Smooth muscle cell (in vitro differentiated cells): ENCODE measurements around the gene NBAS. TPM values are rescaled to one million over a fixed set of nuclear protein-coding genes. Genes with fewer than 3 reads are reported as not detected.
A peak's percentile ranks its signal among the peaks of the same experiment; 100 is the strongest.

ENCODE experiments used
- DNase-seq: peaks from one replicate; lab custom pipeline; 2025; ENCODE audit not compliant: unreplicated experiment; lab: John Stamatoyannopoulos, UW
- H2AFZ ChIP-seq: fragments of 200-600 bp; sonication (generic); 2 replicates; pipeline ENCODE4 v1.6.0; 2016; ENCODE audit warnings: antibody characterized with exemption, low read depth, mild to moderate bottlenecking
- H3F3A ChIP-seq: fragments of 200-600 bp; sonication (generic); 2 replicates; pipeline ENCODE4 v1.6.0; 2017; ENCODE audit warnings: antibody characterized with exemption, low read depth
- H3K27ac ChIP-seq: fragments of 200-600 bp; sonication (generic); 2 replicates; pipeline ENCODE4 v1.5.1; 2016; ENCODE audit warnings: low read depth, mild to moderate bottlenecking
- H3K27me3 ChIP-seq: fragments of 200-600 bp; sonication (generic); 2 replicates; pipeline ENCODE4 v1.6.1; 2016; ENCODE audit warnings: low read depth, mild to moderate bottlenecking
- H3K36me3 ChIP-seq: fragments of 200-600 bp; sonication (generic); 2 replicates; pipeline ENCODE4 v1.5.1; 2016; ENCODE audit warnings: low read depth
- H3K4me1 ChIP-seq: fragments of 200-600 bp; sonication (generic); 2 replicates; pipeline ENCODE4 v1.5.1; 2016; ENCODE audit warnings: low read depth
- H3K4me2 ChIP-seq: fragments of 200-600 bp; sonication (generic); 2 replicates; pipeline ENCODE4 v1.6.0; 2016; ENCODE audit warnings: mild to moderate bottlenecking
- H3K4me3 ChIP-seq: fragments of 200-600 bp; sonication (generic); 2 replicates; pipeline ENCODE4 v1.5.1; 2016; ENCODE audit warnings: mild to moderate bottlenecking
- H3K79me2 ChIP-seq: fragments of 200-600 bp; sonication (generic); 2 replicates; pipeline ENCODE4 v1.6.0; 2016; ENCODE audit warnings: low read depth, mild to moderate bottlenecking
- H3K9ac ChIP-seq: fragments of 200-600 bp; sonication (generic); 2 replicates; pipeline ENCODE4 v1.6.0; 2016; ENCODE audit warnings: low read depth
- H3K9me3 ChIP-seq: fragments of 200-600 bp; sonication (generic); replicated peaks from 2 replicates; pipeline ENCODE4 v1.5.1; 2016; ENCODE audit warnings: low read depth
- H4K20me1 ChIP-seq: fragments of 200-600 bp; sonication (generic); 2 replicates; pipeline ENCODE4 v1.6.0; 2016; ENCODE audit warnings: low read depth
- CTCF ChIP-seq: fragments of 200-600 bp; sonication (generic); IDR thresholded peaks from 2 replicates; pipeline ENCODE4 v1.5.1; 2017; ENCODE audit warnings: borderline replicate concordance, mild to moderate bottlenecking, antibody characterized with exemption; ENCODE audit not compliant: insufficient read depth, poor library complexity, severe bottlenecking
- WGBS: methylation state at CpG from one replicate; pipeline ENCODE4 v1.1.7; 2016; ENCODE audit warnings: low lambda C conversion rate; 5-methylcytosine and 5-hydroxymethylcytosine counted together
- polyA plus RNA-seq: library from polyadenylated mRNA; unstranded; fragments of >200 nt; fragmentation: Nextera tagmentation; extraction: Ambion mirVana; gene quantifications from 2 replicates; pipeline ENCODE4 v1.2.1, GENCODE V29; 2016
- total RNA-seq: library from RNA; depleted of rRNA; stranded (reverse); fragments of >200 nt; gene quantifications from 2 replicates; pipeline ENCODE4 v1.2.3, GENCODE V29; 2014

NBAS gene
- total and polyA plus RNA-seq, 2 experiments from 2014 or later: 31.2 to 51.1 TPM

GRCh38 chr2:15556311-15556930, 4.7 kb downstream of the NBAS start:
- WGBS: 98% methylated on average over 4 of the region's 4 CpGs
- no peak for DNase-seq
- Histone ChIP-seq H3K9ac (no peak overlapping the region), H3K27ac (no peak overlapping the region), H3K79me2 (peaks cover 60% of the 10 kb centered on the region), H2AFZ (no peak overlapping the region), H3K9me3 (no peaks in the 10 kb centered on the region), H3K4me1 (no peaks in the 10 kb centered on the region), H3F3A (peaks cover 2% of the 10 kb centered on the region), H4K20me1 (peaks cover 44% of the 10 kb centered on the region), H3K4me3 (peak overlapping the region; percentile 21), H3K27me3 (no peaks in the 10 kb centered on the region), H3K36me3 (no peaks in the 10 kb centered on the region), H3K4me2 (no peak overlapping the region)
- no peak for TF ChIP-seq CTCF

GRCh38 chr2:15555760-15556193, 5.4 kb downstream of the NBAS start:
- H3K36me3 ChIP-seq: no peaks in the 10 kb centered on the region
- 96% methylated on average over 3 of the region's 3 CpGs for WGBS

GRCh38 chr2:15554525-15555218, 6.5 kb downstream of the NBAS start:
- Histone ChIP-seq H3K27ac (no peak overlapping the region), H3K9me3 (no peaks in the 10 kb centered on the region), H3K9ac (no peak overlapping the region), H3K27me3 (no peaks in the 10 kb centered on the region), H3K4me1 (no peaks in the 10 kb centered on the region), H2AFZ (no peak overlapping the region), H3F3A (no peaks in the 10 kb centered on the region), H3K79me2 (peaks cover 46% of the 10 kb centered on the region), H3K36me3 (no peaks in the 10 kb centered on the region), H4K20me1 (peaks cover 43% of the 10 kb centered on the region), H3K4me3 (no peak overlapping the region), H3K4me2 (no peak overlapping the region)
- DNase-seq: no peak
- WGBS: 86% methylated on average over 5 of the region's 5 CpGs
- no peak for TF ChIP-seq CTCF

More at GRCh38 chr2:15555760-15556193, 5.4 kb downstream of the NBAS start:
- no peak overlapping the region for H3K4me2 ChIP-seq
- H3F3A ChIP-seq: no peaks in the 10 kb centered on the region
- H3K27ac ChIP-seq: no peak overlapping the region
- H4K20me1 ChIP-seq: peaks cover 44% of the 10 kb centered on the region
- H3K27me3 ChIP-seq: no peaks in the 10 kb centered on the region
- no peak for DNase-seq
- TF ChIP-seq CTCF: no peak
- peaks cover 57% of the 10 kb centered on the region for H3K79me2 ChIP-seq
- no peak overlapping the region for H3K9ac ChIP-seq
- no peaks in the 10 kb centered on the region for H3K4me1 ChIP-seq
- peak overlapping the region; percentile 21 for H3K4me3 ChIP-seq
- H2AFZ ChIP-seq: no peak overlapping the region
- no peaks in the 10 kb centered on the region for H3K9me3 ChIP-seq
